ENCODE data around the gene HTRA2.

Gene HTRA2

DNA sequence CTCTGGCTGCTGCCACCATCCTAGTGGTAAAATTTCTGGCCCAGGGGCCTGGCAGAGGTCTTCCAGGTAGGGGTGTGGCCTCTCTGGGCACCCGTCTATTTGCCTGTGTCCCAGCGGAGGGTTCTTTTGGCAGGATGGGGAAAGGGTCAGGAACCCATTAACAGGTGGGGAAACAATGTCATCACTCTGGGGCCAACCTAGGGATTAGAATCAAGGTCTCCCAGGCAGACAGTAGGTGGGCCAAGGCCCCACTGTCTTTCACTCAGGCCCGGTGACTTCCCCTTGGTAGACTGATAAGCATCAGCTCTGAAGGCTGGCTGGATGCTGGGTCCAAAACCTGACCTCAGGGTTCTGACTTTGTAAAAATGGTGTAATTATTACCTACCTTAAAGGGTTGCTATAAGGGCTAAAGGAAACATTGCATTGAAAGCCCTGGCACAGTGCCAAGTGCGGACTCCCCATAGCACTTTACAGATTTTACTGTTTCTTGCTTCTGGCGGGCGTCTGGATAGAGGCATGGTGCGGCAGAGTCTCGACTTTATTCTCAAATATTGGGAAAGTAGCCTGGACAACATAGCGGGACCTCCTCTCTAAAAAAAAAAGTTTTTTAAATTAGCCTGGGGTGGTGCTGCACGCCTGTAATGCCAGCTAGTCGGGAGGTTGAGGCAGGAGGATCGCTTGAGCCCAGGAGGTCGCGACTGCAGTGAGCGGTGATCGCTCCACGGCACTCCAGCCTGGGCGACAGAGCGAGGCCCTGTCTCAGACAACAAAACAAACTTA, 32.5 kb upstream of the HTRA2 start:
- Histone ChIP-seq H3K4me2 (ENCODE audit: low read length) (no peak overlapping the region), H3K36me3 (replicated peaks; ENCODE audit: low read depth, low read length) (peaks cover 4% of the 10 kb centered on the region), H3K27ac (ENCODE audit: low read length) (no peak overlapping the region), H3K4me3 (ENCODE audit: low read length) (no peak overlapping the region), H3K27me3 (ENCODE audit: low read depth, low read length) (no peaks in the 10 kb centered on the region), H3K9me3 (ENCODE audit: insufficient read depth, low read length) (no peaks in the 10 kb centered on the region), H4K20me1 (ENCODE audit: insufficient read depth, low read length) (no peaks in the 10 kb centered on the region), H3K79me2 (ENCODE audit: low read length) (no peaks in the 10 kb centered on the region), H3K9ac (ENCODE audit: low read length) (no peak overlapping the region), H2AFZ (ENCODE audit: low read depth, low read length) (no peak overlapping the region), H3K4me1 (ENCODE audit: low read length) (no peaks in the 10 kb centered on the region)
- TF ChIP-seq, protein P1, sequence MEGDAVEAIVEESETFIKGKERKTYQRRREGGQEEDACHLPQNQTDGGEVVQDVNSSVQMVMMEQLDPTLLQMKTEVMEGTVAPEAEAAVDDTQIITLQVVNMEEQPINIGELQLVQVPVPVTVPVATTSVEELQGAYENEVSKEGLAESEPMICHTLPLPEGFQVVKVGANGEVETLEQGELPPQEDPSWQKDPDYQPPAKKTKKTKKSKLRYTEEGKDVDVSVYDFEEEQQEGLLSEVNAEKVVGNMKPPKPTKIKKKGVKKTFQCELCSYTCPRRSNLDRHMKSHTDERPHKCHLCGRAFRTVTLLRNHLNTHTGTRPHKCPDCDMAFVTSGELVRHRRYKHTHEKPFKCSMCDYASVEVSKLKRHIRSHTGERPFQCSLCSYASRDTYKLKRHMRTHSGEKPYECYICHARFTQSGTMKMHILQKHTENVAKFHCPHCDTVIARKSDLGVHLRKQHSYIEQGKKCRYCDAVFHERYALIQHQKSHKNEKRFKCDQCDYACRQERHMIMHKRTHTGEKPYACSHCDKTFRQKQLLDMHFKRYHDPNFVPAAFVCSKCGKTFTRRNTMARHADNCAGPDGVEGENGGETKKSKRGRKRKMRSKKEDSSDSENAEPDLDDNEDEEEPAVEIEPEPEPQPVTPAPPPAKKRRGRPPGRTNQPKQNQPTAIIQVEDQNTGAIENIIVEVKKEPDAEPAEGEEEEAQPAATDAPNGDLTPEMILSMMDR (IDR thresholded peaks at IDR 0.05; ENCODE audit: low read depth, low read length), result no peak
- TF ChIP-seq EZH2phosphoT487 (IDR thresholded peaks at IDR 0.05; ENCODE audit: low read depth), result no peak

DNA sequence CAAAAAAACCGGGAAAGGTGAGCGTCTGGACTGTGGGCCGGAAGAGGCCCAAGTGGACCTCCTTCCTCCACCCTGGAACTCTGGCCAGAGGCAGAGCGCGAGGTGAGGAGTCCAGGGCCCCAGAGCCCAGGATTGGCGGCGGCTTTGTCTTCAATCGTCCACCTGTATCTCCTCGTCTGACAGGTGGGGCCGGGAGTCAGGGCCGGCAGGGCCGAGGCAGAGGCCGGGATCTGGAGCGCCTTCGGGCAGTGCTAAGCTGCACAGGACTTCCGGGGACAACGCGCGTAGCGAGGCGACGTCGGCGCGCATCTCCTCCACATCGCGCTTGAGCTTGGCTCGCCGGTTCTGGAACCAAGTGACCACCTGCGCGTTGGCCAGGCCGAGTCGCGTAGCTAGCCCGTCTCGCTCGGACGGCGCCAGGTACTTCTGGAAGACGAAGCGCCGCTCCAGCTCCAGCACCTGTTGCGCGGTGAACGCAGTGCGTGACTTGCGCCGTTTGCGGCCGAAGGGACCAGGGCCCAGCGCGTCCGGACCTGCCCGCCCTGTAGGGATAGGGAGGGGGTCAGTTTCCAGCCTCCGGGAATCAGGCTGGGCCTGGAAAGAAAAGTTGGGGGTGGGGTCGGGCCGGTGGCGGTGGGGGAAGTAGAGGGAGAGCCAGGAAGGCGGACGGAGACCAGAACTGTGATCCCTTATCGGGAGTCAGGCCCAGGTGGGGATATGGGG, 31.8 kb upstream of the HTRA2 start:
- Histone ChIP-seq H3K27me3 (ENCODE audit: low read depth, low read length) (no peaks in the 10 kb centered on the region), H3K9me3 (ENCODE audit: insufficient read depth, low read length) (no peaks in the 10 kb centered on the region), H3K4me1 (ENCODE audit: low read length) (no peaks in the 10 kb centered on the region), H3K36me3 (replicated peaks; ENCODE audit: low read depth, low read length) (peaks cover 4% of the 10 kb centered on the region), H3K79me2 (ENCODE audit: low read length) (no peaks in the 10 kb centered on the region), H3K4me2 (ENCODE audit: low read length) (no peak overlapping the region), H3K4me3 (ENCODE audit: low read length) (no peak overlapping the region), H3K27ac (ENCODE audit: low read length) (no peak overlapping the region), H3K9ac (ENCODE audit: low read length) (no peak overlapping the region), H4K20me1 (ENCODE audit: insufficient read depth, low read length) (no peaks in the 10 kb centered on the region), H2AFZ (ENCODE audit: low read depth, low read length) (no peak overlapping the region)
- TF ChIP-seq EZH2phosphoT487 (IDR thresholded peaks at IDR 0.05; ENCODE audit: low read depth), result no peak
- TF ChIP-seq, protein P1 (IDR thresholded peaks at IDR 0.05; ENCODE audit: low read depth, low read length), result no peak

DNA sequence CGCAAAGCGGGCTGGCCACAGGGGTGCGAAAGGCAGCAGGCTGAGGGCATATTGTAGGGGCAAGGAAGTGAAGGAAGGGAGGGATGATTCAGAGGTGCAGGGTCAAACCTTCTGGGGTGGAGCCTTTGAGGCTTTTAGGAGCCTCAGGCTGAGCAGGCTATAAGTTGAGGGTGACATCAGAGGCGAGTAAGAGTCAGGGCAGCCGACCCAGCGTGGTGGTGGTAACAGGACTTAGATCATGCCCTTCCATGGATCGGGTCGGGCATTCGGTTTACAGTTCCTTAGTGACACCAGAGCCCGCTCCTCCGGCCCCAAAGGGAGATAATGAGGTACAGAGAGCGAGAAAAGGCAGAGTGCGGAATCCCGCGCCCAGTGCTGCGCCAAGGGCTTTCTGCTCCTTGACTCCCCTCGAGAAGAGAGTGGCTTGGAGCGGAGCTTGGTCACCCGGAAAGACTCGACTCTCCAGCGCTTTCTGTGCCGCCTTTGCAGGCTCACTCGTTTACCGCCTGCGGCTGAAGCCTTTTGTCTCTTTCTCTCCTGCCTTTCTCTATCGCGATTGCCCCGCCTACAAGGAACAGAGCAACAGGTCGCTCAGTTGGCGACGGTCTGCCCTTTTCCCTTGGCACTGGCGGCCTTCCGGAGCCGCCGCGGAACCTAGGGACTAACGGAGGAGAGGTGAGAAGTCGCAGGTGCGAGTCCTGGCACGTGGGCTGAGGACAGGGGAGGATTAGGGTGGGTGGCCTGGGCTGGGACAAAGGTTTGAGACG, 31.1 kb upstream of the HTRA2 start:
- no peak overlapping the region for H3K9ac ChIP-seq (ENCODE audit: low read length)
- no peak overlapping the region for H2AFZ ChIP-seq (ENCODE audit: low read depth, low read length)
- H3K36me3 ChIP-seq (replicated peaks; ENCODE audit: low read depth, low read length), result no peaks in the 10 kb centered on the region
- no peaks in the 10 kb centered on the region for H3K79me2 ChIP-seq (ENCODE audit: low read length)
- H3K4me1 ChIP-seq (ENCODE audit: low read length), result peaks cover 4% of the 10 kb centered on the region; the same call in 1 of the 2 replicates
- TF ChIP-seq EZH2phosphoT487 (IDR thresholded peaks at IDR 0.05; ENCODE audit: low read depth), result no peak
- TF ChIP-seq, protein P1 (IDR thresholded peaks at IDR 0.05; ENCODE audit: low read depth, low read length), result no peak
- H4K20me1 ChIP-seq (ENCODE audit: insufficient read depth, low read length), result no peaks in the 10 kb centered on the region
- no peaks in the 10 kb centered on the region for H3K27me3 ChIP-seq (ENCODE audit: low read depth, low read length)
- H3K4me2 ChIP-seq (ENCODE audit: low read length), result no peak overlapping the region
- no peak overlapping the region for H3K27ac ChIP-seq (ENCODE audit: low read length)
- H3K4me3 ChIP-seq (ENCODE audit: low read length), result no peak overlapping the region
- H3K9me3 ChIP-seq (ENCODE audit: insufficient read depth, low read length), result no peaks in the 10 kb centered on the region
